GM12874 (cell line): ENCODE results near the gene CUEDC1.

Experiments used
- TF ChIP-seq, protein P1 (sequence below): IDR thresholded peaks from 2 replicates; pipeline ENCODE4 v1.5.1; 2011; ENCODE audit warnings: low read depth, mild to moderate bottlenecking, control low read depth, low read length, moderate library complexity; ENCODE audit not compliant: insufficient read depth

CUEDC1 gene

GRCh38 chr17:57880086-57880456, 75.1 kb downstream of the CUEDC1 start:
- TF ChIP-seq, protein P1, sequence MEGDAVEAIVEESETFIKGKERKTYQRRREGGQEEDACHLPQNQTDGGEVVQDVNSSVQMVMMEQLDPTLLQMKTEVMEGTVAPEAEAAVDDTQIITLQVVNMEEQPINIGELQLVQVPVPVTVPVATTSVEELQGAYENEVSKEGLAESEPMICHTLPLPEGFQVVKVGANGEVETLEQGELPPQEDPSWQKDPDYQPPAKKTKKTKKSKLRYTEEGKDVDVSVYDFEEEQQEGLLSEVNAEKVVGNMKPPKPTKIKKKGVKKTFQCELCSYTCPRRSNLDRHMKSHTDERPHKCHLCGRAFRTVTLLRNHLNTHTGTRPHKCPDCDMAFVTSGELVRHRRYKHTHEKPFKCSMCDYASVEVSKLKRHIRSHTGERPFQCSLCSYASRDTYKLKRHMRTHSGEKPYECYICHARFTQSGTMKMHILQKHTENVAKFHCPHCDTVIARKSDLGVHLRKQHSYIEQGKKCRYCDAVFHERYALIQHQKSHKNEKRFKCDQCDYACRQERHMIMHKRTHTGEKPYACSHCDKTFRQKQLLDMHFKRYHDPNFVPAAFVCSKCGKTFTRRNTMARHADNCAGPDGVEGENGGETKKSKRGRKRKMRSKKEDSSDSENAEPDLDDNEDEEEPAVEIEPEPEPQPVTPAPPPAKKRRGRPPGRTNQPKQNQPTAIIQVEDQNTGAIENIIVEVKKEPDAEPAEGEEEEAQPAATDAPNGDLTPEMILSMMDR = no peak

DNA sequence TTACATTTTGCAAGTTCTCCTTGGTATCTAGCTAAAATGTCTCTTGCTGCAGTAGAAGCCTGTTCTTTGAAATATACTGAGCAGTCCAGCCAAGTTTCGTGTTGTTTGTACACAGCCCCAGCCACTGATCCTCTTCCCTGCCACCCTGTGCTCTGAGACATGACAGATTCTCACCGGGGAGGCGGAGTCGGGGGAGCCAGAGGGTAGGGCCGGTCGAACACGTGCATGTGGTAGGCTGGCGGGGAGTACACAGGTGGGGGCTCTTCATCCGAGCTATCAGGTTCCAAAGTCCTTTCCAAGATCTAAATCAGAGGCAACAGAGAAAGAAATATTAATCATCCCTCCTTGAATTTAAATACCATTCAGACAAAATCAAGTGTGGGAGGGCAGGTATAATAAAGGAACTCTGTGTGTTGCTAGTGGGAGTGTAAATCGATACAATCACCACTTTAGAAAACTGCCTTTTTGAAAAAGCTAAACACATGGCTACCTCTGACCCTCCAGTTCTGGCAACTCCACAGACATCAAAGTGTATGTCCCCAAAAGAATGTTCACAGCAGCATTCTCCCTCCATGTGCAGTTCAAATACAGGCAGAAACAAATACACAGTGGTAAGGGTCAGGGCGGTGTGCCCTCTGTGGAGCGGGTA, 75.7 kb downstream of the CUEDC1 start:
- TF ChIP-seq, protein P1 = no peak

DNA sequence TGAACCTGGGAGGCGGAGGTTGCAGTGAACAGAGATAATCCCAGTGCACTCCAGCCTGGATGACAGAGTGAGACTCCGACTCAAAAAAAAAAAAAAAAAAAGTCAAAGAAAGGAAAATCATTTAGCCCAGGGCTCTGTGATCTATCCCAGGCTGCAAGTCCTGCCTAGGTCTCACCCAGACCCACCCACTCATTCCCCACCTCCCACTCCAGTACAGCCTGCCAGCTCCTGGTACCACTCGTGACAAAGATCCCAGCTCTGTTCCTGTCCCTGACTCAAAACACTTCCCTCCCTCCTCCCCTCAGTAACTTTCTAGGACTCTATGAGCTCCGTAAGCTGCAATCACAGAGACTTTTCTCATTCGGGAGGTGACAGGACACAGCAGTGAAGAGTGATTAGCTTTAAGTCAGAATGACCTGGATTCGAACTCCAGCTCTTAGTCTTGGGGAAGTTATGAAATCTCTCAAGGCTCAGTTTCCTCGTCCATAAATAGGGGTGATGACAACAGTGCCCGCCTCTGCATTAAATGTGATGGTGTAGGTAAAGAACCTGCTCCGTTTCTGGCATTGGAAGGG, 77.3 kb downstream of the CUEDC1 start:
- TF ChIP-seq, protein P1 = no peak

- TF ChIP-seq, protein P1 = no peak
Measured at GRCh38 chr17:57876866-57877237, 78.4 kb downstream of the CUEDC1 start.

GRCh38 chr17:57876023-57876865, 79.0 kb downstream of the CUEDC1 start:
- TF ChIP-seq, protein P1 = no peak

- TF ChIP-seq, protein P1 = no peak
Measured at GRCh38 chr17:57875290-57876022, 79.8 kb downstream of the CUEDC1 start.
